Cerebellar cortex (tissue), 1 donor: ENCODE data around the gene BSN.
A peak's percentile ranks its signal among the peaks of the same experiment; 100 is the strongest.
"Not testable (repeated sequence)": the region's sequence is repeated elsewhere in the genome, so short reads cannot be mapped to it uniquely, and the experiment has no call there.

Experiments
- DNase-seq: peaks from one replicate; pipeline ENCODE4 v3.0.0-alpha.2; 2015; ENCODE audit warnings: low spot score

The BSN gene

DNA sequence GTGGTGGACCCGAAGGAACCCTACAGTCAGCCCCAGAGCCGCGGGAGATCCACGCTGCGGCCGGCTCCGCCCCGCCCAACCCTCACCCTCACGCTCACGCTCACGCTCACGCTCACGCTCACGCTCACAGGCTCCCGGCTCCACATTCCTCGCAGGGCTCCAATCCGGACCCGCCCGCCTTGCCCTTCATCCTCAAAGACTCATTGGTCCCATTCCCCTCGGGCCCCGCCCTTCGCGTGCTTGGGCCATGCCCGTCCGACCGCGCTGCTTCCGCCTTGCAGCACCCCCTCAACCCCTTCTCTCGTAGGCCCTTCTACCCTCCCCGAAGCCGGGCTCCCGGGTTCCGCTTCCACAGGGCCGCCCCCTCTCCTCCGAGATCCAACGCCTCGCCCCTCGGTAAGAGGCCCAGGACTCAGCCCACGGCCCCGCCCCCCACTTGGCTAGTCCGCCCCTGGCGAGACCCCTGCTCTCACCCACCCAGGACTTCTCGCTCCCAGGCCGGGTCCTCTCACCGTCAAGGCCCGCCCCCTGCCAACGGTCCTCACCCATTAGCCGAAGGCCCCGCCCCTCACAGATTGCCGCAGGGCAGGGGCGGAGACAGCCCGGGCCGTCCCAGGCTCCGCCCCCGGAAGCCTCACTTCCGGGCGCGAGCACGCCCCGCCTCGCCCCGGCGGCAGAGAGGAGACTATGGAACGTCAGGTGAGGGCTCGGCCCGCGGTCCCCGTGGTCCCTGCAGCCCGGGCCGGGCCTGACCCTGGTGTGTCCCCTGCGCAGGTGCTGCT is 119.6 kb downstream of the BSN start, which contains the start of gene APEH:
TSS of gene APEH (plus strand) at position 637 of the 782 bp plus-strand sequence. CDS start at position 688, 51 bp downstream.
- DNase-seq = peak; percentile 94

DNA sequence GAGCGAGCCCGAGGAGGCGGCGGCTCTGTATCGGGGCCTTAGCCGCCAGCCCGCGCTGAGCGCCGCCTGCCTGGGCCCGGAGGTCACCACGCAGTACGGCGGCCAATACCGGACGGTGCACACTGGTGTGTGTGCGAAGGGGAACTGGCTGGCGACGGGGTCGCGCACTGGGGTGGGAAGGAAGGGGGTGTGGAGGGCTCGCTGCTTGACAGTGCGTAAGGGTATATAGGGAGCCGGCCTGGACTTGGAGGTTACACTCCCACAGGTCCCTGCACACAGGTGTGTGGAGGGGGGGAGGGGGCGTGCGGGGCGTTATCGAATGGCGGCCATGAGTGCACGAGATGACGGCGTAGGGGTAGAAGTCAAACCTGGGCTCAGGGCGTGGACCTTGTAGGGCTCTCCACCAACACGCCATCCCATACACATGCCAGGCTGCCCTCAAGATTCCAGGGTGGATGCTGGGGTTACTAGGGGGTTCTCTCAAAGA is 120.3 kb downstream of the BSN start:
- DNase-seq = no peak

DNA sequence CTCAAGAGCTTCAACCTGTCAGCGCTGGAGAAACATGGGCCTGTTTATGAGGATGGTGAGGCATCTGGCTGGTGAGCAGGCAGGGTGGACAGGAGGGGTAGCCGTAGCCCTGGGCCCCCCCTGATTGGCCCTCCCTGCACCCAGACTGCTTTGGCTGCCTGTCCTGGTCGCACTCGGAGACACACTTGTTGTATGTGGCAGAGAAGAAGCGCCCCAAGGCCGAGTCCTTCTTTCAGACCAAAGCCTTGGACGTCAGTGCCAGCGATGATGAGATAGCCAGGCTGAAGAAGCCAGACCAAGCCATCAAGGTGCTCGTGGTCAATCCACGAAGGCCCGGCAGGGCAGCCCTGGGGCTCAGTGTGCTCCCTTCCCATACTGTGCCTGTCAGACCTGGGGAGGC is 121.6 kb downstream of the BSN start:
- DNase-seq = no peak

DNA sequence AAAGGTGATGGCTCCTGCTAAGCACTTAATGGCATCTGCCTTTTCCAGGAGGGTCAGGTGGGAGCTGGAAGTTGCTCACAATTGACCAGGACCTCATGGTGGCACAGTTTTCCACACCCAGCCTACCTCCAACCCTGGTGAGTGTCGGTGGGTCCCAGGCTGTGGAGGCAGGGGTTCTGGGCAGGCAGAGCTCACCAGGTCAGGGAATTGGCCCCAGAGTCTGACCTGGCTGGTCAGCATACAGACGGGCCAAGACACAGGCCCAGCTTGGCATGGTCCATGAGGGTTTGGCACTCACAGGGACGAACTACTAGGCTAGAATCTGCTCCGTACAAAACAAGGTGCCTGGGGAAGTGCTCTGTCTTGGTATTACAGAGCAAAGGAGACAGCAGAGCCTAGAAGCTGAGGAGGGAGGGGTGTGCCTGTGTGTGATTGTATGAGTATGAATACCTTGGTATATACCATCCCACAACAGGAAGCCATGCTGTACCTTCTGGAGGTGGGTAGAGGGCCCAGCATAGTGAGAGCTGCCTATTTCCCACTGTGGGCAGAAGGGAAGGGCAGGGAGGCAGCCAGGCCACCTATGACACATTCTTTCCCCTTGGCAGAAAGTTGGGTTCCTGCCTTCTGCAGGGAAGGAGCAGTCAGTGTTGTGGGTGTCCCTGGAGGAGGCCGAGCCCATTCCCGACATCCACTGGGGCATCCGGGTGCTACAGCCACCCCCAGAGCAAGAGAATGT is 126.4 kb downstream of the BSN start:
- DNase-seq = no peak

DNA sequence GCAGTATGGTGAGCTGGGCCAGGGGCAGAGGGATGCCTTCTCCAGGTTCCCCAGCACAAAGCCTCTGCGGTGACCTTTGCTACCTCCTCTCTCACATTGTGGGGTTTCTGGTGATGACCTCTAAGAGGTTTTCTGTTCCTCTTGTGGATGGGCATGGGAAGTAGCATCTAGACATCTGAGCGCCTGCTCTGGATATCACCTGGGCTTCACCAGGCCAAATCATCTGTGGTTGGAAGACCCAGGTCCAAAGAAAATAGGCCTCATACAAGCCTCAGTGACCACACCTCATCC is 126.9 kb downstream of the BSN start:
- no peak for DNase-seq

DNA sequence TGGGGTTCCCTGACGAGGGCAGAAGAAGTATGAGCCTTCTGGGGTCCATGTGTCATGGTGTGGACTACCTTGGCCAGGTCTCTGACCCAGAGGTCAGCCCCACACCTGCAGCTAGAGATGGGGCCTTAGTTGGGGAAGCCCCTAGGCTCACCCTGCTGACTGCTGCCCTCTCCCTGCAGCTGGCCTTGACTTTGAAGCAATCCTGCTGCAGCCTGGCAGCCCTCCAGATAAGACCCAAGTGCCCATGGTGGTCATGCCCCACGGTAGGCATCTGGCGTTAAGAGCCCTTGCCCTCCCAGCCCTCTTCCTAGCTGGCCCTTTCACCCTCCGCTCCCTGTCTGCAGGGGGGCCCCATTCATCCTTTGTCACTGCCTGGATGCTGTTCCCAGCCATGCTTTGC is 127.3 kb downstream of the BSN start:
- no peak for DNase-seq

DNA sequence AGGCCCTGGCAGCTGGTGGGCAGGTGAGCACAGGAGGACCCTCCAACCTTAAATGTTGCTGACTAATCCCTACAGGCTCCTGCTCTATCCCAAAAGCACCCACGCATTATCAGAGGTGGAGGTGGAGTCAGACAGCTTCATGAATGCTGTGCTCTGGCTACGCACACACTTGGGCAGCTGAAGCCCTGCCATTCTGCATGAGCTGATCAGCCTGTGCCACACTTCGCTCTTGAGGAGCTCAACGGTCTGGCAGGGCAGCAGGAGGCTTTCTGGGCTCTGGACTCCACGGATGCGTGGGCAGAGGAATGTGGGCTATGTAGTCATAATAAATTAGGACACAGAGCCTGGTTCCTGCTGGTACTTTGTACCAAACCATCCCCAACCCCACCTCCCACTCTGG is 128.9 kb downstream of the BSN start:
- DNase-seq = no peak

DNA sequence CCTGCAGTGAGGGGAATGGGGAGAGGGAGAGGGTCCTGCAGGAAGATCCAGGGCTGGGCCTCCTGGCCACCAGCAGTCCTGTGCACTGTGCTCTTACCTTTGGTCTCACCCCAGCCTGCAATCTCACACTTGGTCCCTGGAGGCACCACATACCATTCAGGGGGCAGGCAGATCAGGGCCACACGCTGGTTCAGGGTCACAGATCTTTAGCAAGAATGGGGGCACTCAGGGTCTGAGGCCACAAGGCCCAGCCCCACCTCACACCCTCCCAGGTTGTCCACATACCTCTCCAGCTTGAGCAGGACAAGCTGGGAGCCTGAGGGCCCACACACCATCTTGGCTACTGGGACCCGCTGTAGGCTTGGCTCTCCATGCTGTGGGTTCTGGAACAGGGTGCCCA is 130.2 kb downstream of the BSN start:
- DNase-seq = not testable (repeated sequence)

DNA sequence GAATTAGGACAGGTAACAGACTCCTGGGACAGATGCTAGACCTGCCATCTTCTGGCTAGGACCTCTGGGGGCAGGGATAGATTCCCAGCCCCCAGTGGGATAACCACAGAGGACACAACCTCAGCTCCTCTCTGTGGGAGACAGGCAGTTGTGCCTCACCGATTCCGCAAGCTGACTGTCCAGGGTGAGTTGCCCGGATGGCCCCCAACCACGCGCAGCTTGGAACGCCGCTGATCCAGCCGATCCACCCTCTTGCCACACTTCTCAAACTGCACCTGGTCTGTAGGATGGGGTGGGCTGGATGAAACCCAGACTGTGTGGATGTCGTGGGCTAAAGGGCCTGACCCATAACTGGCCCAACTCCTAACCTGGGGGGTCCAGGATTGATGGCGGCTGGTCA is 130.8 kb downstream of the BSN start:
- not testable (repeated sequence) for DNase-seq

DNA sequence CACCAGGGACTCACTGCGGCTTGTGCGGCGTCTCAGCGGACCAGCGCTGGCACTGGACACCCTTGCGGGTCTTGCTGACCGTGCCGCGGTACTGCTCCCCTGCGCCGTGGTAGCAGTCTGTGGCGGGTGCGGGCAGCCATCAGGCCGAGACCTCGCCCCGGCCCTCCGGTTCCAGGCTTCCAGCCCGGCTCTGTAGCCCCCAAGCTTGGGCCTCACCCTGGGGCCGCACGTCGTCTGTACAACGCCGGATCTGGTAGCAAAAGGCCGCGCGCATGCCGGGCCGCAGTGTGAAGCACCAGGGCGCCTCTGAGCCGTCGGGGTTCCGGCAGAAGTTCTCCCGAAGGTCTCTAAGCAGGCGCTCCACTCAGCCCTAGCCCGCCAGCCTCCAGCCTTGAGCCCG is 131.6 kb downstream of the BSN start:
- not testable (repeated sequence) for DNase-seq

DNA sequence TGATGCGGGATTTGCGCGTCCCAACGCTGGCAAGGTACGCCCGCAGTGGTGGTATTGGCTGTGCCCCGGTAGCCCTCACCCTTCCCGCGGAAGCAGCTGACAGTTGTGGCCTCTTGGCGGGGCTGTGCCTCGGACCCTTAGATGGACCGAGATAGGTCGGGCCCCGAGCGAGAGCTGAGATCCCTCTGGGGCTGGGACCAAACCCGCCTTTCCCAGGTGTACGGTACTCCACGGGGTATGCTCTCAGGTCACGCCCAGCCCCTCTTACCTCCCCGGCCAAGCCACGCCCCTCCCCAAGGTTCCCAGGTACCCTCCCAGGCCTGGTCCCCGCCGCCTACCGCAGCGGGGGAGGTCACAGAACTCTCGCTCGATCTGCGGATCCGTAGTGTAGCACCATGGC is 132.1 kb downstream of the BSN start:
- DNase-seq = not testable (repeated sequence)

DNA sequence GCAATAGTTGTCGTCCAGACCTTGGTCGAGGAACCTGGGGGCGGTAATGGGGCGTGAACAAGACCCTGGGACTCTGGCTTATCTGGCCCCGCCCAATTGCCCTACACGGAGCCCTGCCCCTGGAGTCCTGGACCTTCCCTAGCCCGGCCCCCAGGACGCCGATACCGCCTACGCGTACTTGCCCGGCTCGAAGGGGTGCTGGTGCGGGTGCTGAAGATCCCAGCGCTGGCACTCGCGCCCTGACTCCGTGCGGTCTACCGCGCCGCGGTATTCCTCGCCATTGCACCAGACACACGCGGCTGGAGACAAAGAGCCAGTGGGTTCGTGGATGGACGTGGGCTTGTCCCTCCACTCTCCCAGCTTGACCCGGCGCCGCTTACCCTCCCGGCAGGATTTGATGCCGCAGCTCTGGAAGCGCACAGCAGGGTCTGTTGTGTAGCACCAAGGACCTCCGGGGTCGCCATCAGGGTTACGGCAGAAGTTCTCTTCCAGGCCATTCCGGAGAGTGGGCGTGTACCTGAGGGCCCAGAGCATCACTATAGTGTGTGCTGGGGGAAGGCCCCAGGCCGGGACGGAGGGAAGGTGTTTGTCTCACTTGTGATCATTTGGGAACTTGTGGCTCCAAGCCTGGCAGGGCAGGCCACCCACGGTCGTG is 132.6 kb downstream of the BSN start:
- not testable (repeated sequence) for DNase-seq

DNA sequence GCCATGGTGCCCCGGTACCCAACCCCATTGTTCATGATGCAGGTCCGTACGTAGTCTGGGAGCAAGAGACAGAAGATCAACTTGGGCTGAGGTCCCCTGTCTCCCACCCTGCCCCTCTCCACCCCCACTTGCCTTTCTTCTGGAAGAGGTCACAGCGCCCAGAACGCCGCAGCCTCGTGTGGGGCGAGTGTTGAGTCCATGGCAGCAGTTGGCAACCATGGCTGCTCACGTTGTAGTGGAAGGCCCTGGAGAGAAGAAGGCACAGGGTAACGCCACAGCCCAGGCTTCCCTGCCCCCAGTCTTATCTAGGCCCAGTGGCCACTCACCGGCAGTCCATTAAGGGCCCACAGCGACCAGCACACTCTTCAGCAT is 133.1 kb downstream of the BSN start:
- DNase-seq = not testable (repeated sequence)

DNA sequence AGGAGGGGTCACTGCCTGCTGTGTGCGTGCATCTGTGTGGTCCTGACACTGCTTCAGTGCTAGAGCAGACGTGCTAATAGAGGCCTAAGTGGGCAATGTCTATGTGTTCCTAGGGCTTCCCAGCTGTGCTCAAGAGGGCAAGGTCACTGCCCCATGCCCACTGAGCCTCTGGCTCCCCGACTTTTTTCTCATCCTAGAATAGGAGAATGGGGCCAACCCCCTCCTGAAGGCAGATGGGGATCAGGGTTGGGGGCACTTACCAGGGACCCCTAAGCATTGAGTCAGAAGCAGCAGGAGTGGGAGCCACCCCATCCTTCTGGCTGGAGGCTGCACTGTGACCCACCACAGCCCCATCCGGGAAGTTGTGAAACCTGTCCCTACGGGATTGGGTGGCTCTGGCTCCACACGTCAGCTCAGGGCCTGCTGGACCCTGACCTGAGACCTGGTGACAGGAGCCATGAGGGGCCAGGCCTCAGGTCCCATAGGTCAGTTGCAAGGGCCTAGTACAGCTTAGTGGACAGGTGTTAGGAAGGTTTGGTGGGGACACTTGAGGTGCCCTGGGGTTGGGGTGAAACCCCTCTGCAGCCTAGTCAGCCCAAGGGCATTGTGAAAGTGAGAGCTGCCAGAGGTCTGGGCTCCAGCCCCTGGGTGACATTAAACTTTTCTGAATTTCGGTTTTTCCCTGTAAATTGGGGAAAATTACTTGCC is 134.2 kb downstream of the BSN start:
- not testable (repeated sequence) for DNase-seq

DNA sequence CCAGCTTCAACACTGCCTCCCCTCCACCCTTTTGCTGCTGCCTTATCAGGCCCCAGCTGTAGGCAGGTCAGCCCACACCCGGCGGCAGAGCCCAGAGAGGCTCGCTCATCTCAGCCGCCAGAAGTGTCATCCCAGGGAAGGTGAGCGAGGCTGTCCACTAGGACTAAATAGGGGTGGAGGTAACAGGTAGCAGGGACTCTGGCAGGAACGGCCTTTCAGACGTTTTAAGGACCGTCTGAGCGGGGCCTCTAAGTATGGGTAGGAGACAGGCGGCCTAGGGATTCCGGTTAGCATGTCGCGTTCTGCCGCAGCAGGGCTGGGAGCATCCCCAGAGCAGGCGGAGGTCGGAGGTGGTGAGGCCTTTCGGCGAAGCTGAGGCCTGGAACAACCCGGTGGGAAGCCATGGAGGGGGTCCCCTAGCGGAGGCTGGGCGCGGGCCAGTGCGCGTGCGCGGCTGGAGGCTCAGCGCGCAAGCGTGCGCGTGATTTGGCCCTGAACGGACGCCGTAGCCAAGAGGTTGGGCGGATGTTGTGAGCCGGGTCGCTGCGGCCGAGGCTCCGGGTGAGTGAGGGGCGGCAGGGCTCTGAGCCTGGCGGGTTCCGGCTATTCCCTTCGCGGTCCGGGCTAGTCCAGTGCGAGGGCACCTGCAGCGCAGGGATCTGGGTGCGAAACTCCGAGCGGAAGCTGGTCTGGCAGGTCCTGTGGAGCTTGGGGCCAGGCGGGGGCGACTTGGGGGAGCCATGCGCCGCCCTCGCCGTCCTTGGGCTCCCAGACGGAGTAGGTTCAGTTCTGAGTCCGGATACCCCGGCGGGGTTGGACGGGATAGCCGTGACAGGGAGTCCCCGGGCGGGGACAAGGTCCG is 135.0 kb downstream of the BSN start, which contains the start of the genes MST1 and RNF123:
TSS of gene MST1 (minus strand) at position 429 of the 862 bp plus-strand sequence. CDS start 783 bp downstream, outside the sequence.
TSS of gene RNF123 (plus strand) at position 512 of the 862 bp plus-strand sequence. CDS start 1,609 bp downstream, outside the sequence.
- DNase-seq = peak; percentile 83

DNA sequence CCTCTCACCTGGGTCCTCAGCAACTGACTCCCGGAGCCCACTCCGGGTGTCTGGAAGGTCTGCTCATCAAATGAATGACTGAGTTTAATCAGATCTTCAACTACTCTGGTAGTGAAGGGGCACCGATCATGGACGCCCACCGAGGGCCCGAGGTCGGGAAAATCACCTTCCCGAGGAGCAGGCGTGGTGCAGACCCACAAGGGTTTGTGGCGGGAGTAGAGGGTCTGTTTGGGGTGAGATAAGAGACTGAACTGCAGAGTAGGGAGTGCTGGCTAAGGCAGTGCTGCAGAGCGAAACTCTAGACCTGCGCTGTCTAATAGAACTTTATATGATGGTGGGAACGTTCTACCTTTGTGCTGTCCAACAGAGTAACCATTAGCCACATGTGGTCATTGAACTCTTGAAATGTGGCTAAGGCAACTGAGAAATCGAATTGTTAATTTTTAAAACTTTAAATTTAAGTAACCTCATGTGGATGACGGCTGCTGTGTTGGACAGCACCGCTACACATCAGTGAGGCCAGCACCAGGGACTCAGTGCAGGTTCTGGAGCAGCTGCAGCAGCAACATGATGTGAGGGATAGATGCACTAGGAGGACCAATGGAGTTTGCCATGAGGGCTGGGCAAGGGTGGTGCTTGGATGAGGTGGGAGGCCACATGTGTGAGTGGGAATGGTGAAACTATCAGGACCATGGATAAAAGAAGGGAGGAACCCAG is 135.8 kb downstream of the BSN start:
- DNase-seq = not testable (repeated sequence)

DNA sequence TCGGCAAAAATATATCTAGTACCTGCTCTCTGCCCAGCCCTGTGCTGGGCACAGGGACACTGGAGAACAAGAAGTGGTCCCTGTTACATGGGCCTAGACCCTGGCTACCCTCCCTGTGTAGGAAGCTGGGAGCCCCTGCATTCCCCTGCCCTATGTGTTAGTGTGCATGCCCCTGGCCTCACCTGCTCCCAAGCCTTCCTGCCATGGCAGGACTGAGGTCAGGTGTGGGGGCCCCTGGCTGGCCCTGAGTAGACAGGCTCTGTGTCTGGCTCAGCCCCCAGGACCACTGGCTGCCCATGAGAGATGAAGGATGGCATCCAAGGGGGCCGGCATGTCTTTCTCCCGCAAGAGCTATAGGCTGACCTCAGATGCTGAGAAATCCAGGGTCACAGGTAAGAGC is 136.6 kb downstream of the BSN start:
- DNase-seq = not testable (repeated sequence)

DNA sequence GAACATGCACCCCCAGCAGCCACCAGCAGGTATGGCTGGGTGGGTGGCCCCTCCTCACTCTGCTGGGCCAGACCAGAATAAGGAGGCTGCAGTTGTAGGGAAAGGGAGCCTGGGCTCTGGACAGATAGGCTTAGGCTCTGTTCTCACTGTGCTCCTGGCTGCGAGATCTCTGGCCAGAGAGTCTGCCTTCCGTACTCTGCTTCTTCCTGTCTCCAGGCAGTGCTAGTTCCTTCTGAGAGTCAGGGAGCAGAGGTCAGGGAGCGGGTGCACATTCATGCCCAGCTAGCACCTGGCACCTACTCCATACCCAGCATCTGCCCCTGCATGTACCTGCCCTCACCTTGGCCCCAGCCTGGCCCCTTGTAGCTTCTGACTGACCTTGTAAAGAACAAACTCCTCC is 137.2 kb downstream of the BSN start:
- not testable (repeated sequence) for DNase-seq

DNA sequence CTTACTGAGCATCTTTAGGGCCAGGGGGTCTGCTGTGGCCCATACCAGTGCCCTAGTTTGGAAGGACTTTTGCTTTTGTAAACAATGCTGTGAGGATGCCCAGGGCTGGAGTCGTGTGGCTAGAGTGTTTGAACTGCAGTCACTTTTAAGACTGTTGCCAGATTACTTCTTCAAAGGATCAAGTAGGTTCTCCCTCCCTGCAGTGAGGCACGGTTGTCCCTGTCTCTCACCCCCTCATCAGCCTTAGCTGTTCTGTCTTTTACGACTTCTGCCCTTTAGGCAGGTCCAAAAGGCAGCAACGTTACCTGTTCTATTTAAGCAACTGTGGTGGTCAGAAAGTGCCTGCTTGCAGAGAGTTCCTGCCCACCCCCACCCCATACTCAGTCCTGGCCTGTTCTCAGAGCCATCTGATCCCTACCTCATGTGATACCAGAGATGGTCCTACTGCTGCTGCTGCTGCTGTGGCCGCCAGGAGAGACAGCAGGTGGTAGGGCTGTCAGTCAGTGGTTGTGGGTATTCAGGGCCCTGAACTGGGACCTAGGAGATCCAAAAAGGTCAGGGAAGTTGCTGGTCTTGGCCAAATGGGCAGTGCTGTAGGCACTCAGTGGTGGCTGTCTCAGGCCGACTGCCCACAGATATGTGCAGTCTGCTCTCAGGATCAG is 140.3 kb downstream of the BSN start:
- not testable (repeated sequence) for DNase-seq
